CD14-positive monocyte (primary cell): ENCODE data around the gene DNMT3A. TPM values are rescaled to one million over a fixed set of nuclear protein-coding genes. Genes with fewer than 3 reads are reported as not detected.

ENCODE experiments used
- DNase-seq, 3 donors: peaks; one replicate each; pipeline ENCODE4 v3.0.0-alpha.2; 2011 to 2022
- H2AFZ ChIP-seq: 2 replicates; pipeline ENCODE4 v1.6.0; 2012; ENCODE audit warnings: mild to moderate bottlenecking, low read depth, low read length, inconsistent platforms; ENCODE audit not compliant: insufficient read depth, poor library complexity, severe bottlenecking
- H3K27ac ChIP-seq, 2 donors: 1 replicate in 1 of 2; 2 replicates in 1 of 2; pipeline ENCODE4 v1.5.1; 2012 to 2013; ENCODE audit warnings: low read length in 2 of 2, control low read depth in 1 of 2, inconsistent platforms in 1 of 2, low read depth in 1 of 2, mild to moderate bottlenecking in 1 of 2
- H3K27me3 ChIP-seq, 2 donors: one replicate each; pipeline versions ENCODE4 v1.6.0 to v1.6.1; 2011 to 2013; ENCODE audit warnings: low read length in 2 of 2; ENCODE audit not compliant: control insufficient read depth in 2 of 2, insufficient read depth in 2 of 2
- H3K36me3 ChIP-seq, 2 donors: replicated peaks in 1 of 2; 1 replicate in 1 of 2; 2 replicates in 1 of 2; pipeline versions ENCODE4 v1.5.1 to v1.6.1; 2012 to 2013; ENCODE audit warnings: low read length in 2 of 2, control low read depth in 1 of 2, inconsistent platforms in 1 of 2, mild to moderate bottlenecking in 1 of 2; ENCODE audit not compliant: insufficient read depth in 2 of 2, control insufficient read depth in 1 of 2
- H3K4me1 ChIP-seq, 2 donors: 1 replicate in 1 of 2; 2 replicates in 1 of 2; pipeline versions ENCODE4 v1.5.1 to v1.6.1; 2012 to 2013; ENCODE audit warnings: low read length in 2 of 2, control low read depth in 1 of 2, inconsistent platforms in 1 of 2, mild to moderate bottlenecking in 1 of 2, moderate library complexity in 1 of 2; ENCODE audit not compliant: insufficient read depth in 2 of 2, control insufficient read depth in 1 of 2
- H3K4me2 ChIP-seq: replicated peaks from 2 replicates; pipeline ENCODE3; 2012; ENCODE audit warnings: low read length, moderate library complexity, mild to moderate bottlenecking; ENCODE audit not compliant: poor library complexity, severe bottlenecking; ENCODE audit errors: extremely low read depth
- H3K4me3 ChIP-seq, 3 experiments: fragments of 200-600 bp in 1 of 3; sonication (generic) in 1 of 3; replicated peaks in 1 of 3; 1 replicate in 2 of 3; 2 replicates in 1 of 3; pipeline ENCODE4 v1.5.1; 2011 to 2013; ENCODE audit warnings: low read length in 3 of 3, mild to moderate bottlenecking in 3 of 3, control low read depth in 2 of 3, low read depth in 2 of 3, inconsistent platforms in 1 of 3, moderate library complexity in 1 of 3
- H3K79me2 ChIP-seq: 2 replicates; pipeline ENCODE4 v1.6.0; 2012; ENCODE audit warnings: mild to moderate bottlenecking, control low read depth, inconsistent platforms, low read length, moderate library complexity; ENCODE audit not compliant: insufficient read depth
- H3K9ac ChIP-seq: 2 replicates; pipeline ENCODE4 v1.6.0; 2017; ENCODE audit warnings: low read length, mild to moderate bottlenecking; ENCODE audit not compliant: insufficient read depth, poor library complexity, severe bottlenecking
- H3K9me3 ChIP-seq, 2 donors: replicated peaks in 1 of 2; 1 replicate in 1 of 2; 2 replicates in 1 of 2; pipeline versions ENCODE4 v1.5.1 to v1.6.1; 2012 to 2013; ENCODE audit warnings: low read length in 2 of 2, control low read depth in 1 of 2; ENCODE audit not compliant: control insufficient read depth in 1 of 2, insufficient read depth in 1 of 2
- H4K20me1 ChIP-seq: 2 replicates; pipeline ENCODE4 v1.6.0; 2012; ENCODE audit warnings: mild to moderate bottlenecking, low read length, control low read depth, moderate library complexity; ENCODE audit not compliant: insufficient read depth
- H3K27ac Mint-ChIP-seq, 7 donors: one replicate each; pipeline ENCODE4 v1.8.0; 2020; ENCODE audit warnings: mild to moderate bottlenecking in 7 of 7, mixed read lengths in 7 of 7, moderate library complexity in 6 of 7, inconsistent platforms in 2 of 7
- H3K27me3 Mint-ChIP-seq, 3 donors: one replicate each; pipeline ENCODE4 v1.8.0; 2021 to 2022; ENCODE audit warnings: low read depth in 3 of 3, mild to moderate bottlenecking in 3 of 3, mixed read lengths in 3 of 3, moderate library complexity in 3 of 3, inconsistent platforms in 1 of 3
- H3K36me3 Mint-ChIP-seq, 2 donors: one replicate each; pipeline ENCODE4 v1.8.0; 2020; ENCODE audit warnings: mixed read lengths in 2 of 2, inconsistent platforms in 1 of 2, mild to moderate bottlenecking in 1 of 2
- H3K4me1 Mint-ChIP-seq: one replicate; pipeline ENCODE4 v1.8.0; 2020; ENCODE audit warnings: mild to moderate bottlenecking, mixed read lengths
- H3K4me3 Mint-ChIP-seq, 2 donors: one replicate each; pipeline ENCODE4 v1.8.0; 2020; ENCODE audit warnings: mild to moderate bottlenecking in 2 of 2, mixed read lengths in 2 of 2, moderate library complexity in 1 of 2
- H3K9me3 Mint-ChIP-seq, 7 donors: one replicate each; pipeline ENCODE4 v1.8.0; 2020 to 2022; ENCODE audit warnings: mixed read lengths in 7 of 7, mild to moderate bottlenecking in 6 of 7, moderate library complexity in 6 of 7, inconsistent platforms in 2 of 7
- WGBS: methylation state at CpG from one replicate; pipeline ENCODE4 v1.1.5; 2013; ENCODE audit warnings: missing lambda C conversion rate; ENCODE audit not compliant: insufficient coverage; 5-methylcytosine and 5-hydroxymethylcytosine counted together
- intact Hi-C, 2 donors: fragments of 100-400 bp; cut with micrococcal nuclease; formaldehyde crosslinking; loops; one replicate each; pipeline versions ENCODE4 v1.15.0 to v1.15.1; 2023
- polyA plus RNA-seq, 3 donors: library from polyadenylated mRNA; depleted of rRNA in 1 of 3; unstranded in 2 of 3; stranded (reverse) in 1 of 3; fragments of 300-500 nt in 2 of 3; fragments of >200 nt in 1 of 3; fragmentation: Illumina TruSeq in 2 of 3; gene quantifications; 1 replicate in 2 of 3; 2 replicates in 1 of 3; pipeline ENCODE4 v1.2.3, GENCODE V29; 2012 to 2021
- TF ChIP-seq, protein P1 (sequence below): fragments of 200-600 bp; IDR thresholded peaks from one replicate; pipeline ENCODE4 v1.8.0; 2022; ENCODE audit warnings: antibody characterized with exemption, mild to moderate bottlenecking

Gene DNMT3A
- polyA plus RNA-seq, 3 donors: 1.7 to 7.9 (median 2.7) TPM

DNA sequence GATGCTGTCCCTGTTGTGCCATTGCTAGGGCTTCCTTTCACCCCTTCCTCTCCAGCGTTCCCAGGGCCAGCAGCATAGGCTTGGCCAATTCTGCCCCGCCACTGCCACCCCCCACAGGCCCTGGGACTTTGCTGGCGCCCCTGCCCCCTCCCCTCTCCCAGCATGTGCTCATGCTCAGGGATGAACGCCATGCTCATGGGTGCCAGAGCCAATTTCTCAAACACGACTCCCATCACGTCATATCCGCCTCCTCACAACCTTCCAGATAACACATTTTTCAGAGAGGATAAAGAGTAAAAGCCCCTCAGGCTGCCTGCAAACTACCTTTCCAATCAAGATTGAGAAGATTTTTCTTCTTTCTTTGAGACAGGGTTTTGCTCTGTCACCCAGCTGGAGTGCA is 48.6 kb downstream of the DNMT3A start:
- H3K9me3 Mint-ChIP-seq: peaks cover 0 to 2% (median 0%) of the 10 kb centered on the region in 7 donors
- Histone ChIP-seq H3K79me2 (no peaks in the 10 kb centered on the region), H3K9ac (no peak overlapping the region), H3K9me3 (no peaks in the 10 kb centered on the region), H2AFZ (no peak overlapping the region), H4K20me1 (no peaks in the 10 kb centered on the region), H3K4me2 (no peak overlapping the region), H3K4me3 (no peak overlapping the region), H3K36me3 (peaks cover 0 to 3% of the 10 kb centered on the region in 2 donors), H3K27ac (no peak overlapping the region), H3K4me1 (peaks cover 27 to 31% of the 10 kb centered on the region in 2 donors), H3K27me3 (peaks cover 0 to 2% of the 10 kb centered on the region in 2 donors)
- DNase-seq: no peak
- H3K4me3 Mint-ChIP-seq: no peak overlapping the region
- peaks cover 31% of the 10 kb centered on the region for H3K4me1 Mint-ChIP-seq
- H3K27ac Mint-ChIP-seq: peak overlapping the region in 1 of 7 donors; percentile 33
- peaks cover 0 to 6% (median 2%) of the 10 kb centered on the region in 3 donors for H3K27me3 Mint-ChIP-seq
- intact Hi-C loops: no loop called here
- 48% methylated on average over 2 of the region's 7 CpGs for WGBS
- peaks cover 17 to 22% of the 10 kb centered on the region in 2 donors for H3K36me3 Mint-ChIP-seq
- TF ChIP-seq, protein P1, sequence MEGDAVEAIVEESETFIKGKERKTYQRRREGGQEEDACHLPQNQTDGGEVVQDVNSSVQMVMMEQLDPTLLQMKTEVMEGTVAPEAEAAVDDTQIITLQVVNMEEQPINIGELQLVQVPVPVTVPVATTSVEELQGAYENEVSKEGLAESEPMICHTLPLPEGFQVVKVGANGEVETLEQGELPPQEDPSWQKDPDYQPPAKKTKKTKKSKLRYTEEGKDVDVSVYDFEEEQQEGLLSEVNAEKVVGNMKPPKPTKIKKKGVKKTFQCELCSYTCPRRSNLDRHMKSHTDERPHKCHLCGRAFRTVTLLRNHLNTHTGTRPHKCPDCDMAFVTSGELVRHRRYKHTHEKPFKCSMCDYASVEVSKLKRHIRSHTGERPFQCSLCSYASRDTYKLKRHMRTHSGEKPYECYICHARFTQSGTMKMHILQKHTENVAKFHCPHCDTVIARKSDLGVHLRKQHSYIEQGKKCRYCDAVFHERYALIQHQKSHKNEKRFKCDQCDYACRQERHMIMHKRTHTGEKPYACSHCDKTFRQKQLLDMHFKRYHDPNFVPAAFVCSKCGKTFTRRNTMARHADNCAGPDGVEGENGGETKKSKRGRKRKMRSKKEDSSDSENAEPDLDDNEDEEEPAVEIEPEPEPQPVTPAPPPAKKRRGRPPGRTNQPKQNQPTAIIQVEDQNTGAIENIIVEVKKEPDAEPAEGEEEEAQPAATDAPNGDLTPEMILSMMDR: no peak

DNA sequence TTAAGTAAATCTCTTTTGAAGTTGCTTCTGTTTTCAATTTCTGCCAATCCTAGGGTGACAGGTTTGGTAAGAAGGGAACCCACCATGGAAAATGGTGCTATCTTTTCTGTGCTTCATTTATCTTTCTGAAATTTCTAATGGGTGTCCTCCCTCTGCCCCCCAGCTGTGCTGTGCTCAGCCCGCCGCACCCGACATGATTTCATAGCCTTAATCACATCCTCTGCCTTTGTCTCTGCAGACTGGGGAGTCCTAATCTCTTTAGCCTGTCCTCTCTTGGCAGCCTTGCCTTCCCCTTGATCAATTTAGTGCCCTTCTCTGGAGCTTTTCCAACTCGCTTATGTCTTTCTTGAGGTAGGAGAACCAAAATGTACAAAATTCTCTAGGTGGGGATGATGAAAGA is 49.3 kb downstream of the DNMT3A start:
- Histone ChIP-seq H4K20me1 (no peaks in the 10 kb centered on the region), H3K27me3 (peaks cover 0 to 2% of the 10 kb centered on the region in 2 donors), H2AFZ (no peak overlapping the region), H3K4me1 (peaks cover 27 to 31% of the 10 kb centered on the region in 2 donors), H3K4me2 (no peak overlapping the region), H3K79me2 (no peaks in the 10 kb centered on the region), H3K9me3 (no peaks in the 10 kb centered on the region), H3K9ac (no peak overlapping the region), H3K4me3 (no peak overlapping the region), H3K27ac (no peak overlapping the region), H3K36me3 (no peaks in the 10 kb centered on the region)
- intact Hi-C loops: no loop called here
- Mint-ChIP-seq H3K27ac (peak overlapping the region in 1 of 7 donors; percentile 1), H3K9me3 (peaks cover 0 to 2% (median 0%) of the 10 kb centered on the region in 7 donors), H3K4me1 (peaks cover 31% of the 10 kb centered on the region), H3K27me3 (peaks cover 0 to 6% (median 2%) of the 10 kb centered on the region in 3 donors), H3K36me3 (peaks cover 12 to 20% of the 10 kb centered on the region in 2 donors), H3K4me3 (no peak overlapping the region)
- TF ChIP-seq, protein P1: no peak
- no peak for DNase-seq
- no CpG with 5 or more reads among the region's 4 CpGs for WGBS
